OCI-LY3 (cell line): ENCODE data around the gene CHST11.

Source experiments
- H2AFZ ChIP-seq: fragments of 200-600, 300-600 bp; shearing (Covaris generic); 2 replicates; pipeline ENCODE4 v1.6.0; 2014; ENCODE audit warnings: antibody characterized with exemption, low read depth, low read length
- H3K27ac ChIP-seq: fragments of 200-600, 300-600 bp; sonication (generic); 2 replicates; pipeline ENCODE4 v1.5.1; 2014; ENCODE audit warnings: mild to moderate bottlenecking, low read length, moderate library complexity, mixed read lengths
- H3K27me3 ChIP-seq: fragments of 200-600, 300-600 bp; sonication (generic); 2 replicates; pipeline ENCODE4 v1.6.1; 2014; ENCODE audit warnings: low read depth, low read length, mixed read lengths
- H3K36me3 ChIP-seq: fragments of 200-600, 300-600 bp; sonication (generic); replicated peaks from 2 replicates; pipeline ENCODE3; 2014; ENCODE audit warnings: low read depth, low read length, mixed read lengths
- H3K4me1 ChIP-seq: fragments of 300-600, 200-600 bp; sonication (generic); 2 replicates; pipeline ENCODE4 v1.6.1; 2014; ENCODE audit warnings: low read length, mixed read lengths
- H3K4me2 ChIP-seq: fragments of 200-600, 300-600 bp; sonication (generic); 2 replicates; pipeline ENCODE4 v1.6.1; 2014; ENCODE audit warnings: low read length, mixed read lengths
- H3K4me3 ChIP-seq: fragments of 300-600, 200-600 bp; sonication (generic); 2 replicates; pipeline ENCODE4 v1.5.1; 2014; ENCODE audit warnings: antibody characterized with exemption, mild to moderate bottlenecking, low read length, moderate library complexity
- H3K79me2 ChIP-seq: fragments of 300-600, 200-600 bp; shearing (Covaris generic); 2 replicates; pipeline ENCODE4 v1.6.1; 2014; ENCODE audit warnings: mild to moderate bottlenecking, low read length, mixed read lengths
- H3K9ac ChIP-seq: fragments of 300-600, 200-600 bp; shearing (Covaris generic); 2 replicates; pipeline ENCODE4 v1.6.0; 2014; ENCODE audit warnings: mild to moderate bottlenecking, low read length, moderate library complexity
- H3K9me3 ChIP-seq: fragments of 200-600, 300-600 bp; shearing (Covaris generic); 2 replicates; pipeline ENCODE4 v1.6.1; 2014; ENCODE audit warnings: low read length, mixed read lengths; ENCODE audit not compliant: insufficient read depth
- H4K20me1 ChIP-seq: fragments of 200-600, 300-600 bp; sonication (generic); 2 replicates; pipeline ENCODE4 v1.6.1; 2016; ENCODE audit warnings: low read length, mixed read lengths; ENCODE audit not compliant: insufficient read depth
- EZH2phosphoT487 ChIP-seq: fragments of 200-600 bp; shearing (Covaris generic); IDR thresholded peaks from 2 replicates; pipeline ENCODE4 v1.6.1; 2018; ENCODE audit warnings: antibody characterized with exemption, mixed run types, low read depth
- TF ChIP-seq, protein P1 (sequence below): fragments of 200-600, 300-600 bp; sonication (generic); IDR thresholded peaks from 2 replicates; pipeline ENCODE4 v1.5.1; 2014; ENCODE audit warnings: antibody characterized with exemption, low read length, low read depth

The CHST11 gene

DNA sequence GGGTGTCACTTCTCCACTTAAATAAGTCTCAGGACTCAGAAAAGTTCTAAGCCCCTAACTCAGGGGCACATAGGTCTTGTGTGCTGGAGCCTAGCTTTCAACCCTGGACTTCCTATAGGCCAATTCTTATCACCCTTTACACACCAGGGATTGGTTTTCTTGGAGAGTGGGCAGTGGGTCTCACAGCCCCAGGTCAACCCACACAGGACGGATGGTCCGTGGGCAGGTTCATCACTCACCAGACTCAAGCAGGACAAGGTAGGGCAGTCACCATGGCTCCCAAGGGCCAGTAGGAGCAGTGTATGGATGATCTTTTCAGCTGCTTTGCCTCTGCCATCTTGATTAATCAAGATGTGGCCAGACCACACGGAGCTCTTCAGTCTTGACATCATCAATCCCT, 268.9 kb downstream of the CHST11 start:
- Histone ChIP-seq H3K4me1 (no peaks in the 10 kb centered on the region), H3K79me2 (no peaks in the 10 kb centered on the region), H3K27me3 (no peaks in the 10 kb centered on the region), H2AFZ (no peak overlapping the region), H3K27ac (no peak overlapping the region), H3K4me2 (no peak overlapping the region), H3K9me3 (no peaks in the 10 kb centered on the region), H3K4me3 (no peak overlapping the region), H3K36me3 (no peaks in the 10 kb centered on the region), H4K20me1 (no peaks in the 10 kb centered on the region), H3K9ac (no peak overlapping the region)
- no peak for TF ChIP-seq EZH2phosphoT487
- TF ChIP-seq, protein P1, sequence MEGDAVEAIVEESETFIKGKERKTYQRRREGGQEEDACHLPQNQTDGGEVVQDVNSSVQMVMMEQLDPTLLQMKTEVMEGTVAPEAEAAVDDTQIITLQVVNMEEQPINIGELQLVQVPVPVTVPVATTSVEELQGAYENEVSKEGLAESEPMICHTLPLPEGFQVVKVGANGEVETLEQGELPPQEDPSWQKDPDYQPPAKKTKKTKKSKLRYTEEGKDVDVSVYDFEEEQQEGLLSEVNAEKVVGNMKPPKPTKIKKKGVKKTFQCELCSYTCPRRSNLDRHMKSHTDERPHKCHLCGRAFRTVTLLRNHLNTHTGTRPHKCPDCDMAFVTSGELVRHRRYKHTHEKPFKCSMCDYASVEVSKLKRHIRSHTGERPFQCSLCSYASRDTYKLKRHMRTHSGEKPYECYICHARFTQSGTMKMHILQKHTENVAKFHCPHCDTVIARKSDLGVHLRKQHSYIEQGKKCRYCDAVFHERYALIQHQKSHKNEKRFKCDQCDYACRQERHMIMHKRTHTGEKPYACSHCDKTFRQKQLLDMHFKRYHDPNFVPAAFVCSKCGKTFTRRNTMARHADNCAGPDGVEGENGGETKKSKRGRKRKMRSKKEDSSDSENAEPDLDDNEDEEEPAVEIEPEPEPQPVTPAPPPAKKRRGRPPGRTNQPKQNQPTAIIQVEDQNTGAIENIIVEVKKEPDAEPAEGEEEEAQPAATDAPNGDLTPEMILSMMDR, result no peak

DNA sequence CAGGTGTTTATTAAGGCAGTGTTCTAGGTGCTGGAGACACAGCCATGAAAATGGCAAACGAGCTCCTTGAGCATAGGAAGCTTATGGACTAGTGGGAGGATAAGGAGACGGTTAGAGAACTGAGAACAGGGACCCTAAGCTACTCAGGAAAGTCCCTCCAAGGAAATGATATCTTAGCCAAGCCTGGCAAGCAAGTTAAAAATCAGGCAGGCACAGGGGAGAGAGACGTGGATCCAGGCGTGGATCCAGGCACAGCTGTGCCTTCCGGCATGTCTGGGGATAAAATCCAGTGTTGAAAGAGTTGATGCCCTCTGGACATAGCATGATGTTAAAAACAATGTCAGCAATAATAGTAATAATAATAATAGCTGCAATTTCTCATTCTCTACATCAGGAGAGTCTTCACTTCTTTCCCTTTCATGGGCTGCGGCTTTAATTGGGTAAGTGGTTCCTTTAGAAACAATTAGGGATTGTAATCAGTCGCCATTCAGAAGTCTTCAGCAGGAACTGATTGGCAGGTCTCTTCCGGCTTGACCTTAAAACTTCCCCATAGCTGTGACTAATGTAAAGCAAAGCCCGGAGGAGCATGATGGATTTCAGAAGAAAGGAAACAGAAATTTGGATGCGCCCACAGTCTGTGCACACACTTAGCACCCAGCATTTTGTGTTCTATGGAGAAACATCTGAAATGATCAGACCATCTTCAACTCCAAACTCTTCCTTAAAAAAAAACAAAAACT, 271.1 kb downstream of the CHST11 start:
- no peak overlapping the region for H3K9ac ChIP-seq
- H4K20me1 ChIP-seq, result no peaks in the 10 kb centered on the region
- H3K36me3 ChIP-seq, result no peaks in the 10 kb centered on the region
- H3K79me2 ChIP-seq, result no peaks in the 10 kb centered on the region
- no peak overlapping the region for H3K4me3 ChIP-seq
- H3K4me2 ChIP-seq, result no peak overlapping the region
- H3K27ac ChIP-seq, result no peak overlapping the region
- no peaks in the 10 kb centered on the region for H3K4me1 ChIP-seq
- H3K9me3 ChIP-seq, result no peaks in the 10 kb centered on the region
- no peaks in the 10 kb centered on the region for H3K27me3 ChIP-seq
- no peak for TF ChIP-seq EZH2phosphoT487
- TF ChIP-seq, protein P1, result no peak
- H2AFZ ChIP-seq, result no peak overlapping the region

DNA sequence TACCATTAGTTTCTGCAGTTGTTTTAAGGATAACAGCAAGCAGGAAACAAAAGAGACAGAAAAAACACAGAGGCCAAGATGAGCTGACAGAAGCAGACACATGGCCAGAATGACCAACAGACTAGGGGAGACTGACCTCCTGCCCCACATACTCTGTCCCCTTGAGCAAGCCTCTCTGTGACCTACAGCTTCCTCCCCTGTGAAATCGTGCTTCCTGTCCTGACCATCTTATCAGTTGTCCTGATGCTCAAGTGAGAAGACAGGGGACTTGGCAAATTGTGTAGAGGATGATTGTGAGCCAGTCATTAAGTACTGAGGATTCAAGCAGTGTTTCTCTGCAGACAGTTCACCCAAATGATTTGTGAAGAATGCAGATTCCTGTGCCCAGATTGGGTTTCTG, 272.3 kb downstream of the CHST11 start:
- Histone ChIP-seq H3K36me3 (no peaks in the 10 kb centered on the region), H3K4me2 (no peak overlapping the region), H3K27ac (no peak overlapping the region), H3K79me2 (no peaks in the 10 kb centered on the region), H3K9me3 (no peaks in the 10 kb centered on the region), H3K27me3 (no peaks in the 10 kb centered on the region), H3K9ac (no peak overlapping the region), H4K20me1 (no peaks in the 10 kb centered on the region), H3K4me1 (peaks cover 5% of the 10 kb centered on the region; the same call in 1 of the 2 replicates), H2AFZ (no peak overlapping the region), H3K4me3 (no peak overlapping the region)
- no peak for TF ChIP-seq EZH2phosphoT487
- TF ChIP-seq, protein P1, result no peak

DNA sequence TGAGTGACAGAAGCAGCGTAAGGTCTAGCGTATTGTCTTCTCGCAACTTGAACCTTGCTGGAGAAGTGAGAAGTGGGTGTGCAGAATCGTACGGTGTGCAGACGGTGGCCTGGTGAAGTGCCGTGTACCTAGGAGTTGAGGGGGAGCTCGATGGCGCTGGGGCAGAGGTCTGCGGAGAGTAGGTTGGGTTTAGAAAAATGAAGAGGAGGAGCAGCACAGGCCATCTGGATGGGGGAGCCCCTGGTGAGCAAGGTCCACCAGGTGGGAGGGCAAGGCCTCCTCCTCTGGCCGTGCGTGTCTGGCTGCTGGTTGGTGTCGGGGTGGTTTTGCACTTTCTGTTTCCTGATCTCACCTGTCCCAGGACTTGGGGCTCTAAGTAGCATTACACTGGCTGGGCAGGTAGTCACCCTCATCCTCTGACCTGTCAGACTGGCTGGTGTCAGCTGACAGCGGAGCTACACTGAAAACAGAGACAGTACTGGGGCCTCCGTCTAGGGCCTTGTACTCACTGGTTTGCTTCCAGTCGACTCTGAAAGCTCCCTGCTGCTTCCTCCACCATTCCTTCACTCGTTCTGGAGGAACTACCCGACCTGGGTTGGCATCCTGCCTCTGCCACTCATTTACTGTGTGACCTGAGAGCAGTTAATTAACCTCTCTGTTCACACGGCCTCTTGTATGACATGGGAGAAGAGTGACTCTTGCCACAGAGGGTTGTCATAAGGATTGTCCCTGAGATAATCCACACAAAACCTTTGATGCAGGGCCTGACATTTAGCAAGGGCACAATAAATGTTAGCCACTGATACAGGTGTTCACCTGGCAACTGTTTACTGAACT, 273.1 kb downstream of the CHST11 start:
- H3K9me3 ChIP-seq, result no peaks in the 10 kb centered on the region
- H3K4me3 ChIP-seq, result no peak overlapping the region
- H4K20me1 ChIP-seq, result no peaks in the 10 kb centered on the region
- H2AFZ ChIP-seq, result no peak overlapping the region
- H3K4me2 ChIP-seq, result no peak overlapping the region
- no peaks in the 10 kb centered on the region for H3K79me2 ChIP-seq
- no peaks in the 10 kb centered on the region for H3K27me3 ChIP-seq
- no peaks in the 10 kb centered on the region for H3K36me3 ChIP-seq
- H3K27ac ChIP-seq, result no peak overlapping the region
- peaks cover 5% of the 10 kb centered on the region; the same call in 1 of the 2 replicates for H3K4me1 ChIP-seq
- no peak overlapping the region for H3K9ac ChIP-seq
- no peak for TF ChIP-seq EZH2phosphoT487
- TF ChIP-seq, protein P1, result no peak
